Panc1 (cell line): ENCODE results near the gene CCL22. TPM values are rescaled to one million over a fixed set of nuclear protein-coding genes. Genes with fewer than 3 reads are reported as not detected.

Source experiments
- ATAC-seq: fragments of 200-7000 bp; cut with Tn5 transposase; 2 replicates; pipeline ENCODE4 v1.9.1; 2020; ENCODE audit warnings: mild to moderate bottlenecking, moderate library complexity
- BruUV-seq: library from RNA; stranded (reverse); fragments of 400-500 nt; replicated peaks from 2 replicates; lab custom pipeline; 2021; lab: Mats Ljungman, UMichigan
- CTCF ChIA-PET: fragments of 300-600 bp; sonication (Branson Sonifier 250); formaldehyde crosslinking; loops from one replicate; lab custom pipeline; 2022; ENCODE audit warnings: antibody characterized with exemption; lab: Charles Lee
- POLR2A ChIA-PET: fragments of 300-600 bp; sonication (Branson Sonifier 250); formaldehyde crosslinking; loops from one replicate; lab custom pipeline; 2022; ENCODE audit warnings: antibody characterized with exemption; lab: Charles Lee
- DNase-seq: peaks from one replicate; pipeline ENCODE4 v3.0.0-alpha.2; 2010; ENCODE audit warnings: low read depth, low spot score
- H3K27ac ChIP-seq: 2 replicates; pipeline ENCODE4 v1.5.1; 2011; ENCODE audit warnings: mild to moderate bottlenecking, low read length, inconsistent platforms
- H3K27me3 ChIP-seq: fragments of 200-500 bp; sonication (Bioruptor generic); 2 replicates; pipeline ENCODE4 v1.6.0; 2014; ENCODE audit warnings: low read length, inconsistent platforms; ENCODE audit not compliant: control insufficient read depth, insufficient read depth
- H3K36me3 ChIP-seq: fragments of 200-500 bp; sonication (Bioruptor generic); 2 replicates; pipeline ENCODE4 v1.5.1; 2014; ENCODE audit warnings: inconsistent platforms, mild to moderate bottlenecking, low read length, moderate library complexity; ENCODE audit not compliant: control insufficient read depth, insufficient read depth
- H3K4me1 ChIP-seq: 2 replicates; pipeline ENCODE4 v1.5.1; 2011; ENCODE audit warnings: inconsistent platforms, mild to moderate bottlenecking, low read length, moderate library complexity; ENCODE audit not compliant: control insufficient read depth, insufficient read depth
- H3K4me3 ChIP-seq, 2 experiments: 2 replicates each; pipeline ENCODE4 v1.5.1; 2011 to 2012; ENCODE audit warnings: low read depth in 2 of 2, low read length in 2 of 2, mild to moderate bottlenecking in 2 of 2, inconsistent platforms in 1 of 2, moderate library complexity in 1 of 2
- H3K9me3 ChIP-seq: fragments of 200-500 bp; sonication (Bioruptor generic); 2 replicates; pipeline ENCODE4 v1.5.1; 2014; ENCODE audit warnings: low read depth, mild to moderate bottlenecking, inconsistent platforms, low read length, moderate library complexity; ENCODE audit not compliant: control insufficient read depth, insufficient read depth
- CTCF ChIP-seq: fragments of 450-650 bp; IDR thresholded peaks from 2 replicates; pipeline ENCODE4 v1.5.1; 2017; ENCODE audit warnings: mild to moderate bottlenecking
- POLR2AphosphoS5 ChIP-seq: IDR thresholded peaks from 2 replicates; pipeline ENCODE4 v1.6.1; 2012; ENCODE audit warnings: mild to moderate bottlenecking, low read depth, low read length, moderate library complexity
- REST ChIP-seq, 2 experiments: IDR thresholded peaks; 2 replicates each; pipeline ENCODE4 v1.6.1; 2011 to 2012; ENCODE audit warnings: low read depth in 2 of 2, control low read depth in 1 of 2, low read length in 1 of 2, mild to moderate bottlenecking in 1 of 2, moderate library complexity in 1 of 2; ENCODE audit not compliant: insufficient read depth in 1 of 2
- SIN3A ChIP-seq: IDR thresholded peaks from 2 replicates; pipeline ENCODE4 v1.6.1; 2012; ENCODE audit warnings: low read depth, mild to moderate bottlenecking, low read length, moderate library complexity, borderline replicate concordance; ENCODE audit not compliant: insufficient read depth
- TCF7L2 ChIP-seq: IDR thresholded peaks from 2 replicates; pipeline ENCODE4 v1.6.1; 2011; ENCODE audit warnings: mild to moderate bottlenecking, low read depth, low read length, inconsistent platforms
- in situ Hi-C: cut with HindIII; loops from 2 replicates; pipeline ENCODE4 v1.10.0; 2016; ENCODE audit warnings: low sequenced_read_pairs, low pct_unique_long_range_greater_than_20kb
- intact Hi-C: fragments of 100-400 bp; cut with micrococcal nuclease; formaldehyde crosslinking; loops from one replicate; pipeline ENCODE4 v1.10.0; 2022; ENCODE audit not compliant: unreplicated experiment
- total RNA-seq: library from RNA; stranded (reverse); gene quantifications from one replicate; pipeline ENCODE4 v1.2.1, GENCODE V29; 2021; ENCODE audit not compliant: unreplicated experiment

Gene CCL22
- total RNA-seq, 1 experiment from 2014 or later, result 0.39 TPM

DNA sequence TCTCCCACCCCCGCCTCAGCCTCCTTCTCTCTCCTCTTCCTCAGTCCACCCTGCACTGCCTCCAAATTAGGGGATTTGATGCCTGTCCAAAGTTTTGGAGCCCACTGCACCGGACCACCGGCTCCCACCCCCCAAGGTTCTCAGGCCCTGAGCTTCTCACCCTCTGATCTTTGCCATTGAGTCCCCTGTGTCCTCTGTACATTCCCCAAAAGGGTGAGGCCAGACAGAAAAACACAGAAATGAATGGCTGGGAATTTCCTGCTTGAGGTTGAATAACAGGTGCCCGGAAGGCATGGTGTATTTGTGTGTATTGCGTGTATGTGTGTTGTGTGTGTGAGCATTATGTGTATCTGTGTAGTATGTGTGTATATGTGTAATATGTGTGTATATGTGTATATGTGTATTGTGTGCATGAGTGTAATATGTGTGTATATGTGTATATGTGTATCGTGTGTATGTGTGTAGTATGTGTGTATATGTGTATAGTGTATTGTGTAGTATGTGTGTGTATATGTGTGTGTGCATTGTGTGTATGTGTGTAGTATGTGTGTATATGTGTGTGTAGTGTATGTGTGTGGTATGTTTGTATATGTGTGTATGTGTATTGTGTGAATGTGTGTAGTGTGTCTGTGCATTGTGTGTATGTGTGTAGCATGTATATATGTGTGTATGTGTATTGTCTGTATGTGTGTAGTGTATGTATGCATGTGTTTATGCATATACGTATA is 29.9 kb downstream of the CCL22 start:
- ChIA-PET CTCF (interaction anchor here (0.7 kb wide), 1 partner anchor 22 kb away, joined by 13 read pairs; no protein-coding TSS in a partner anchor), POLR2A (no interaction called here)
- BruUV-seq, result no TSS peak
- Histone ChIP-seq H3K9me3 (no peaks in the 10 kb centered on the region), H3K4me1 (no peaks in the 10 kb centered on the region), H3K36me3 (no peaks in the 10 kb centered on the region), H3K4me3 (no peak overlapping the region), H3K27me3 (no peaks in the 10 kb centered on the region), H3K27ac (no peak overlapping the region)
- no peak for TF ChIP-seq SIN3A
- TF ChIP-seq POLR2AphosphoS5, result no peak
- no peak for TF ChIP-seq REST (IDR thresholded peaks at IDR 0.05; ENCODE audit: insufficient read depth in 1 of 2, low read depth in 2 of 2, low read length in 1 of 2)
- TF ChIP-seq CTCF, result no peak
- TF ChIP-seq TCF7L2, result no peak
- DNase-seq, result no peak
- ATAC-seq, result no peak
- in situ Hi-C loops (no loop called here), intact Hi-C loops (no loop called here)

DNA sequence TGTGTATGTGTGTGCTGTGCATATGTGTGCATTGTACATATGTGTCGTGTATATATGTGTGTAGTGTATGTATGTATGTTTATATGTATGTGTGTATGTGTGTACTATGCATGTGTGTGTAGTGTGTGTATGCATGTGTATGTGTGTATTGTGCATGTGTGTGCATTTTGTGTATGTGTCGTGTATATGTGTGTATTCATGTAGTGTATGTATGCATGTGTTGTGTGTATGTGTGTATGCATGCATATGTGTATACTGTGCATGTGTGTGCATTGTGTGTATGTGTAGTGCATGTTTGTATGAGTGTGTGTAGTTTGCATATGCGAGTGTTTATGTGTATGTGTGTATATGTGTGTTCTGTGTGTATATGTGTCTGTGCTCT is 30.5 kb downstream of the CCL22 start:
- Histone ChIP-seq H3K9me3 (no peaks in the 10 kb centered on the region), H3K27me3 (no peaks in the 10 kb centered on the region), H3K27ac (no peak overlapping the region), H3K4me1 (no peaks in the 10 kb centered on the region), H3K36me3 (no peaks in the 10 kb centered on the region), H3K4me3 (no peak overlapping the region)
- in situ Hi-C loops, result no loop called here
- intact Hi-C loops, result no loop called here
- TF ChIP-seq REST (IDR thresholded peaks at IDR 0.05; ENCODE audit: insufficient read depth in 1 of 2, low read depth in 2 of 2, low read length in 1 of 2) (no peak), POLR2AphosphoS5 (no peak), TCF7L2 (no peak), SIN3A (no peak), CTCF (no peak)
- no TSS peak for BruUV-seq
- CTCF ChIA-PET, result no interaction called here
- no peak for ATAC-seq
- POLR2A ChIA-PET, result no interaction called here
- DNase-seq, result no peak
